Adrenal gland (tissue), 12 donors: ENCODE measurements around the gene ABCA8. TPM values are rescaled to one million over a fixed set of nuclear protein-coding genes. Genes with fewer than 3 reads are reported as not detected.

Experiments
- DNase-seq, 7 donors: peaks; one replicate each; pipeline ENCODE4 v3.0.0-alpha.2; 2019 to 2020
- H3K27ac ChIP-seq, 5 donors: fragments of 200-600 bp; sonication (generic) in 4 of 5; 1 replicate in 3 of 5; 2 replicates in 2 of 5; pipeline versions ENCODE4 v1.5.1 to v1.8.0; 2016 to 2020; ENCODE audit warnings: mild to moderate bottlenecking in 1 of 5
- H3K27me3 ChIP-seq: fragments of 200-600 bp; 2 replicates; pipeline ENCODE4 v1.8.0; 2021
- H3K36me3 ChIP-seq, 2 donors: fragments of 200-600 bp; replicated peaks in 1 of 2; 1 replicate in 1 of 2; 2 replicates in 1 of 2; pipeline versions ENCODE4 v1.5.1 to v1.8.0; 2018 to 2022
- H3K4me1 ChIP-seq, 2 donors: fragments of 200-600 bp; replicated peaks in 1 of 2; 1 replicate in 1 of 2; 2 replicates in 1 of 2; pipeline versions ENCODE4 v1.5.1 to v1.8.0; 2018 to 2021
- H3K4me3 ChIP-seq, 4 donors: fragments of 200-600 bp; sonication (generic) in 3 of 4; one replicate each; pipeline ENCODE4 v1.5.1; 2016 to 2018
- H3K9me3 ChIP-seq, 3 donors: fragments of 200-600 bp; sonication (generic) in 1 of 3; replicated peaks in 1 of 3; 1 replicate in 2 of 3; 2 replicates in 1 of 3; pipeline versions ENCODE4 v1.5.1 to v1.8.0; 2016 to 2021
- POLR2A ChIP-seq, 2 donors: fragments of 450-650 bp; IDR thresholded peaks; one replicate each; pipeline ENCODE4 v1.6.1; 2017; ENCODE audit warnings: antibody characterized with exemption in 2 of 2, mild to moderate bottlenecking in 2 of 2, moderate library complexity in 1 of 2
- WGBS, 4 donors: extraction: QIAGEN DNeasy Blood & Tissue Kit in 2 of 4; methylation state at CpG; one replicate each; pipeline versions ENCODE4 v1.1.5 to v1.1.7; 2013 to 2017; 5-methylcytosine and 5-hydroxymethylcytosine counted together
- intact Hi-C, 2 donors: fragments of 100-400 bp; cut with DNase I; formaldehyde crosslinking; loops; one replicate each; pipeline versions ENCODE4 v1.14.1 to v1.15.0; 2022 to 2023
- polyA plus RNA-seq, 3 donors: library from polyadenylated mRNA; stranded (reverse); fragments of 200-250 nt in 2 of 3; fragments of 350-450 nt in 1 of 3; fragmentation: Illumina TruSeq in 1 of 3; extraction: RNeasy Lipid Tissue Mini Kit (QIAGEN cat#74804) in 1 of 3; gene quantifications; one replicate each; pipeline ENCODE4 v1.2.3, GENCODE V29; 2013 to 2014
- total RNA-seq, 9 donors: library from RNA; depleted of rRNA in 4 of 9; stranded (reverse); fragments of >200 nt in 4 of 9; fragments of 120-200 nt in 1 of 9; fragmentation: NEBNext Ultra II Directional in 1 of 9; extraction: Animal tissue kit (Norgen Biotek cat#: 25700) in 1 of 9; gene quantifications; one replicate each; pipeline versions ENCODE4 v1.1.0 to v1.2.4, GENCODE V29; 2013 to 2023
- TF ChIP-seq, protein P1 (sequence below), 6 experiments: fragments of 450-650 bp in 4 of 6; fragments of 200-600 bp in 2 of 6; sonication (generic) in 1 of 6; IDR thresholded peaks; 1 replicate in 5 of 6; 2 replicates in 1 of 6; pipeline versions ENCODE4 v1.5.1 to v1.8.0; 2016 to 2021; ENCODE audit warnings: antibody characterized with exemption in 6 of 6, mild to moderate bottlenecking in 2 of 6, moderate library complexity in 1 of 6
- donor health status: healthy with polysubstance abuse.
- donor health status: Bipolar disorder and iron deficiency.
- donor health status: DM: yes; HTN: yes; CAD: no.
- donor health status: DM: no; HTN: no; CAD: no.
- donor health status: DM: no; HTN: no; CAD: no.
- donor health status: DM: yes; HTN: yes; CAD: no.

Gene ABCA8
- total and polyA plus RNA-seq, 12 donors, result 16.1 to 247 (median 116) TPM

- no peak for DNase-seq
- Histone ChIP-seq H3K4me1 (peaks cover 0 to 8% of the 10 kb centered on the region in 2 donors), H3K27ac (no peak overlapping the region), H3K9me3 (no peaks in the 10 kb centered on the region), H3K4me3 (no peak overlapping the region), H3K27me3 (no peaks in the 10 kb centered on the region), H3K36me3 (no peaks in the 10 kb centered on the region)
- TF ChIP-seq, protein P1, sequence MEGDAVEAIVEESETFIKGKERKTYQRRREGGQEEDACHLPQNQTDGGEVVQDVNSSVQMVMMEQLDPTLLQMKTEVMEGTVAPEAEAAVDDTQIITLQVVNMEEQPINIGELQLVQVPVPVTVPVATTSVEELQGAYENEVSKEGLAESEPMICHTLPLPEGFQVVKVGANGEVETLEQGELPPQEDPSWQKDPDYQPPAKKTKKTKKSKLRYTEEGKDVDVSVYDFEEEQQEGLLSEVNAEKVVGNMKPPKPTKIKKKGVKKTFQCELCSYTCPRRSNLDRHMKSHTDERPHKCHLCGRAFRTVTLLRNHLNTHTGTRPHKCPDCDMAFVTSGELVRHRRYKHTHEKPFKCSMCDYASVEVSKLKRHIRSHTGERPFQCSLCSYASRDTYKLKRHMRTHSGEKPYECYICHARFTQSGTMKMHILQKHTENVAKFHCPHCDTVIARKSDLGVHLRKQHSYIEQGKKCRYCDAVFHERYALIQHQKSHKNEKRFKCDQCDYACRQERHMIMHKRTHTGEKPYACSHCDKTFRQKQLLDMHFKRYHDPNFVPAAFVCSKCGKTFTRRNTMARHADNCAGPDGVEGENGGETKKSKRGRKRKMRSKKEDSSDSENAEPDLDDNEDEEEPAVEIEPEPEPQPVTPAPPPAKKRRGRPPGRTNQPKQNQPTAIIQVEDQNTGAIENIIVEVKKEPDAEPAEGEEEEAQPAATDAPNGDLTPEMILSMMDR (IDR thresholded peaks at IDR 0.05), result no peak
- no peak for TF ChIP-seq POLR2A (IDR thresholded peaks at IDR 0.05)
- WGBS, 4 donors, result 68 to 79% (median 70%) methylated on average over 7 of the region's 7 CpGs
- intact Hi-C loops, result no loop called here
Measured at GRCh38 chr17:68867759-68868516, 87.3 kb downstream of the ABCA8 start.

- peaks cover 0 to 22% of the 10 kb centered on the region in 2 donors for H3K4me1 ChIP-seq
- H3K27ac ChIP-seq, result no peak overlapping the region
- H3K36me3 ChIP-seq, result no peaks in the 10 kb centered on the region
- intact Hi-C loops, result no loop called here
- TF ChIP-seq, protein P1 (IDR thresholded peaks at IDR 0.05), result no peak
- no peak for TF ChIP-seq POLR2A (IDR thresholded peaks at IDR 0.05)
- H3K4me3 ChIP-seq, result no peak overlapping the region
- 89 to 96% (median 93%) methylated on average over 2 of the region's 2 CpGs for WGBS, 4 donors
- no peaks in the 10 kb centered on the region for H3K27me3 ChIP-seq
- no peaks in the 10 kb centered on the region for H3K9me3 ChIP-seq
- no peak for DNase-seq
Measured at GRCh38 chr17:68865584-68865983, 89.6 kb downstream of the ABCA8 start.

- intact Hi-C loops, result no loop called here
- Histone ChIP-seq H3K9me3 (no peaks in the 10 kb centered on the region), H3K4me1 (peaks cover 0 to 14% of the 10 kb centered on the region in 2 donors), H3K36me3 (no peaks in the 10 kb centered on the region), H3K27ac (no peak overlapping the region), H3K4me3 (no peak overlapping the region), H3K27me3 (no peaks in the 10 kb centered on the region)
- TF ChIP-seq, protein P1 (IDR thresholded peaks at IDR 0.05), result no peak
- TF ChIP-seq POLR2A (IDR thresholded peaks at IDR 0.05), result no peak
- DNase-seq, result no peak
- 95 to 100% (median 97%) methylated on average over 1 of the region's 1 CpG for WGBS, 4 donors
Measured at GRCh38 chr17:68863091-68863652, 92.0 kb downstream of the ABCA8 start.

DNA sequence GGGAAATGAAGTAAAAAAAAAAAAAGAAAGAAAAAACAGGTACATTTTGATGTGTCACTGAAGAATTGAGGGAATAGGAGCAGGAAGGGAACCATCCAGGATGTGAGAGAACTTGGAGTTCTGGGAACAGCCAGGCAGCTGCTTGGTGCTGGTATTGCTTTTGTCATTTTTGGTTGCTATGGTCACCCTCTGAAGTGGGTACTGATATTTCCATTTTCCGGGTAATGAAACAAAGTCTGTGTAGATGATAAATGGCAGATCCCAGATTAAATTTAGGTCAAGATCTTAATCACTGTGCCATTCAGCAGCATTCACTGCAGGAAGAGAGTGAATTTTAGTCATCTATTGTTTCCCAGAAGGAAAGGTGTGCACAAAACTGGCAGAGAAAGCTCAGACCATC lies 93.6 kb downstream of the ABCA8 start:
- TF ChIP-seq POLR2A (IDR thresholded peaks at IDR 0.05), result no peak
- H3K36me3 ChIP-seq, result no peaks in the 10 kb centered on the region
- intact Hi-C loops, result no loop called here
- H3K27ac ChIP-seq, result no peak overlapping the region
- peaks cover 0 to 14% of the 10 kb centered on the region in 2 donors for H3K4me1 ChIP-seq
- H3K4me3 ChIP-seq, result no peak overlapping the region
- H3K27me3 ChIP-seq, result no peaks in the 10 kb centered on the region
- 17 to 41% (median 22%) methylated on average over 1 of the region's 1 CpG for WGBS, 4 donors
- no peaks in the 10 kb centered on the region for H3K9me3 ChIP-seq
- peak in 3 of 7 donors; percentile 10 to 27 (median 12) for DNase-seq
